HG03039 (cell line): Measurements from ENCODE around the gene AMTN.
"Not testable (repeated sequence)": the region's sequence is repeated elsewhere in the genome, so short reads cannot be mapped to it uniquely, and the experiment has no call there.

Experiments used
- ATAC-seq: cut with Tn5 transposase; IDR thresholded peaks from one replicate; pipeline ENCODE4 v1.9.1; 2021; ENCODE audit warnings: mild to moderate bottlenecking, moderate library complexity; ENCODE audit not compliant: unreplicated experiment

The AMTN gene

GRCh38 chr4:70518269-70518668 lies at the start of gene AMTN:
AMTN (plus strand) TSS chr4:70518569; CDS start chr4:70518778, 209 bp downstream.
- ATAC-seq = no peak

- ATAC-seq = no peak
These were observed 46.5 kb upstream of the AMTN start, which contains the start of gene MUC7 for GRCh38 chr4:70471897-70472296. MUC7 (plus strand) TSS chr4:70472197; CDS start chr4:70474022, 1,825 bp downstream.

- ATAC-seq = no peak
These were observed 44.7 kb upstream of the AMTN start for GRCh38 chr4:70473679-70474078.

GRCh38 chr4:70488748-70489147 lies 29.6 kb upstream of the AMTN start:
- no peak for ATAC-seq

GRCh38 chr4:70496231-70496630 lies 22.1 kb upstream of the AMTN start:
- no peak for ATAC-seq

GRCh38 chr4:70501838-70502237 lies 16.5 kb upstream of the AMTN start:
- not testable (repeated sequence) for ATAC-seq

- ATAC-seq = no peak
These were observed 13.6 kb upstream of the AMTN start for GRCh38 chr4:70504733-70505132.

GRCh38 chr4:70505151-70505748 lies 13.1 kb upstream of the AMTN start:
- peak; percentile 96 for ATAC-seq

- no peak for ATAC-seq
These were observed 9.6 kb upstream of the AMTN start for GRCh38 chr4:70508801-70509200.

GRCh38 chr4:70511365-70511764 lies 7.0 kb upstream of the AMTN start:
- no peak for ATAC-seq

- no peak for ATAC-seq
These were observed 2.8 kb upstream of the AMTN start for GRCh38 chr4:70515367-70516250.

GRCh38 chr4:70518716-70519115 lies 347 bp downstream of the AMTN start:
- ATAC-seq = no peak

- ATAC-seq = no peak
These were observed 4.3 kb downstream of the AMTN start for GRCh38 chr4:70522626-70523025.

GRCh38 chr4:70530997-70531396 lies 12.6 kb downstream of the AMTN start:
- ATAC-seq = no peak

- peak; percentile 74 for ATAC-seq
These were observed 13.6 kb downstream of the AMTN start for GRCh38 chr4:70531981-70532380.

GRCh38 chr4:70533211-70533610 lies 14.8 kb downstream of the AMTN start:
- no peak for ATAC-seq

GRCh38 chr4:70533791-70534190 lies 15.4 kb downstream of the AMTN start:
- ATAC-seq = no peak

GRCh38 chr4:70534886-70535285 lies 16.5 kb downstream of the AMTN start:
- ATAC-seq = not testable (repeated sequence)

GRCh38 chr4:70538869-70539268 lies 20.5 kb downstream of the AMTN start:
- no peak for ATAC-seq

- ATAC-seq = peak; percentile 61
These were observed 26.0 kb downstream of the AMTN start for GRCh38 chr4:70544279-70544868.

- ATAC-seq = no peak
These were observed 38.5 kb downstream of the AMTN start for GRCh38 chr4:70556856-70557255.
